Testis (tissue), 3 donors: ENCODE measurements around the gene CEP68. TPM values are rescaled to one million over a fixed set of nuclear protein-coding genes. Genes with fewer than 3 reads are reported as not detected.

Source experiments
- DNase-seq: peaks from one replicate; pipeline ENCODE4 v3.0.0-alpha.2; 2019
- H3K27ac ChIP-seq, 2 donors: fragments of 200-600 bp; sonication (generic); one replicate each; pipeline ENCODE4 v1.5.1; 2019
- H3K27me3 ChIP-seq: fragments of 200-600 bp; sonication (generic); one replicate; pipeline ENCODE4 v1.5.1; 2019
- H3K36me3 ChIP-seq: fragments of 200-600 bp; sonication (generic); one replicate; pipeline ENCODE4 v1.5.1; 2017; ENCODE audit warnings: low read depth; ENCODE audit errors: missing control alignments
- H3K4me1 ChIP-seq: fragments of 200-600 bp; sonication (generic); one replicate; pipeline ENCODE4 v1.5.1; 2019
- H3K4me3 ChIP-seq, 2 donors: fragments of 200-600 bp; sonication (generic); one replicate each; pipeline ENCODE4 v1.5.1; 2017 to 2019
- H3K9me3 ChIP-seq: fragments of 200-600 bp; sonication (generic); one replicate; pipeline ENCODE4 v1.5.1; 2017
- CTCF ChIP-seq, 3 experiments: fragments of 450-650 bp in 2 of 3; fragments of 200-600 bp in 1 of 3; sonication (generic) in 1 of 3; IDR thresholded peaks; one replicate each; pipeline ENCODE4 v1.5.1; 2016 to 2019; ENCODE audit warnings: antibody characterized with exemption in 3 of 3, mild to moderate bottlenecking in 2 of 3, moderate library complexity in 1 of 3
- POLR2A ChIP-seq: fragments of 450-650 bp; IDR thresholded peaks from one replicate; pipeline ENCODE4 v1.6.1; 2017; ENCODE audit warnings: antibody characterized with exemption, mild to moderate bottlenecking, moderate library complexity
- WGBS, 2 donors: methylation state at CpG; one replicate each; pipeline ENCODE4 v1.1.5; 2018; 5-methylcytosine and 5-hydroxymethylcytosine counted together
- intact Hi-C: fragments of 100-400 bp; cut with DNase I; formaldehyde crosslinking; loops from one replicate; pipeline ENCODE4 v1.15.1; 2023; ENCODE audit warnings: low total_unique reads
- polyA plus RNA-seq: library from polyadenylated mRNA; stranded (reverse); fragments of 350-450 nt; fragmentation: Illumina TruSeq; extraction: RNeasy Lipid Tissue Mini Kit (QIAGEN cat#74804); gene quantifications from one replicate; pipeline ENCODE4 v1.2.3, GENCODE V29; 2014; ENCODE audit warnings: low read depth, low replicate concordance; ENCODE audit not compliant: insufficient read depth
- total RNA-seq, 2 donors: library from RNA; depleted of rRNA; stranded (reverse); fragments of >200 nt; gene quantifications; one replicate each; pipeline ENCODE4 v1.2.3, GENCODE V29; 2016

CEP68 gene
- total and polyA plus RNA-seq, 3 donors from 2014 or later: 13.3 to 28.2 (median 25.9) TPM

DNA sequence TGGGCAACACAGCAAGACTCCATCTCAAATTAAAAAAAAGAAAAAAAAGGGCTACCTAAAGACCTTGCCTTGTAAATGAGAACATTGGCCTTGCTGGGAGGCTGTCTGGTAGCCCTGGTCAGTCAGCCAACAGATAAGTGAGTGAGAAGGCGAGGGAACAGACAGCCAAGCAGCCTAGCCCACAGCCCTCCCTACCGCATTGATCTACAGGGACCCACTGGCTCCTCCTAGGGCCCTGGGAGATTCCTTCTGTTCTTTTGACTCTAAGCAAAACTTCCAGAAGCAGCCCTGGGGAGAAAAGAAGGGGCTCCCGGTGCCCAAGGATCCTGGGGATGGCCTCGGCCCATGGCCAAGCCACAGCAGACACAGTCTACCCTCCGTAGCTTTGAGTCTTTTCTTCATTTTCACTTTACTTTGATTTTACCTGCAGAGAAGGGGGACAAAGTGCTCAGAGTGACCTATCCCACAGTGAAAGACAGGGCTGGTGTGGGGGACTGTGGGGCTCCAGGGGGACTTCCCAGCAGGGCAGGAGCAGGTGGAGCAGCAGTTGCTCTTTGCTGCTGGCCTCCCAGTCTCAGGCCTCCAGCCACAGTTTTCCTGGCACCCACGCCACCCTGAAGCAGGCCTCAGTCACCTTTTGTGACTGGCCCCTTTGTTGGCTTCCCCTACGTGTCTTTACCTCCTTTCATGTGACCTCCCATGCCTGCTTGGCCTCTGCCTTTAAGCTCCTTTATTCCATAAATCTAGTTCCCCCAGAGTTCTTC lies 5.1 kb downstream of the CEP68 start:
- no peak overlapping the region for H3K27ac ChIP-seq
- H3K9me3 ChIP-seq: no peaks in the 10 kb centered on the region
- intact Hi-C loops: loop anchor here (10.0 kb wide), 1 partner anchor 103 kb away; no protein-coding TSS in a partner anchor
- TF ChIP-seq POLR2A (no peak), CTCF (IDR thresholded peaks at IDR 0.05) (no peak)
- no peaks in the 10 kb centered on the region for H3K27me3 ChIP-seq
- no peaks in the 10 kb centered on the region for H3K36me3 ChIP-seq
- H3K4me3 ChIP-seq: no peak overlapping the region
- WGBS, 2 donors: 48 to 57% methylated on average over 7 of the region's 7 CpGs
- peaks cover 33% of the 10 kb centered on the region for H3K4me1 ChIP-seq
- DNase-seq: peak; percentile 53

DNA sequence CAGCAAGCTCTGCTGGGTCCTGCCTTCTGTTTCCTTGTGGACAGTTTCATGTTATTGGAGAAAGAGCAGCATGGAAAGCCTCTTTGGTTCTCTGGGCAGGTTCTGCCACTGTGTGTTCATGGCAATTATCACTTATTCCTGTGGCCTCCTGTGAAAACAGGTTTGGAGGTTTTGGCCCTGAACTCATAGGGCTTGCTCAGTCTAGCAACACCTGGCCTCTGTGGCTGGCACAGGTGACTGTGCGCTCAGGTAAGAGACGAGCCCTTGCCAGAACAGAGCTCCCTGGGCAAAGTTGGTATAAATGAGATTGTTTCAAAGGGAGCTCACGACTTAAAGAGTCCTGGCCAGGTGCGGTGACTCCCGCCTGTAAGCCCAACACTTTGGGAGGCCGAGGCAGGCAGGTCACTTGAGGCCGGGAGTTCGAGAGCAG lies 5.7 kb downstream of the CEP68 start:
- no peak for DNase-seq
- no peak overlapping the region for H3K27ac ChIP-seq
- no peaks in the 10 kb centered on the region for H3K36me3 ChIP-seq
- TF ChIP-seq CTCF (IDR thresholded peaks at IDR 0.05) (no peak), POLR2A (no peak)
- H3K4me1 ChIP-seq: peaks cover 33% of the 10 kb centered on the region
- intact Hi-C loops: loop anchor here (10.0 kb wide), 1 partner anchor 103 kb away; no protein-coding TSS in a partner anchor
- 94 to 96% methylated on average over 5 to 8 of the region's 8 CpGs for WGBS, 2 donors
- H3K27me3 ChIP-seq: no peaks in the 10 kb centered on the region
- no peaks in the 10 kb centered on the region for H3K9me3 ChIP-seq
- H3K4me3 ChIP-seq: no peak overlapping the region

DNA sequence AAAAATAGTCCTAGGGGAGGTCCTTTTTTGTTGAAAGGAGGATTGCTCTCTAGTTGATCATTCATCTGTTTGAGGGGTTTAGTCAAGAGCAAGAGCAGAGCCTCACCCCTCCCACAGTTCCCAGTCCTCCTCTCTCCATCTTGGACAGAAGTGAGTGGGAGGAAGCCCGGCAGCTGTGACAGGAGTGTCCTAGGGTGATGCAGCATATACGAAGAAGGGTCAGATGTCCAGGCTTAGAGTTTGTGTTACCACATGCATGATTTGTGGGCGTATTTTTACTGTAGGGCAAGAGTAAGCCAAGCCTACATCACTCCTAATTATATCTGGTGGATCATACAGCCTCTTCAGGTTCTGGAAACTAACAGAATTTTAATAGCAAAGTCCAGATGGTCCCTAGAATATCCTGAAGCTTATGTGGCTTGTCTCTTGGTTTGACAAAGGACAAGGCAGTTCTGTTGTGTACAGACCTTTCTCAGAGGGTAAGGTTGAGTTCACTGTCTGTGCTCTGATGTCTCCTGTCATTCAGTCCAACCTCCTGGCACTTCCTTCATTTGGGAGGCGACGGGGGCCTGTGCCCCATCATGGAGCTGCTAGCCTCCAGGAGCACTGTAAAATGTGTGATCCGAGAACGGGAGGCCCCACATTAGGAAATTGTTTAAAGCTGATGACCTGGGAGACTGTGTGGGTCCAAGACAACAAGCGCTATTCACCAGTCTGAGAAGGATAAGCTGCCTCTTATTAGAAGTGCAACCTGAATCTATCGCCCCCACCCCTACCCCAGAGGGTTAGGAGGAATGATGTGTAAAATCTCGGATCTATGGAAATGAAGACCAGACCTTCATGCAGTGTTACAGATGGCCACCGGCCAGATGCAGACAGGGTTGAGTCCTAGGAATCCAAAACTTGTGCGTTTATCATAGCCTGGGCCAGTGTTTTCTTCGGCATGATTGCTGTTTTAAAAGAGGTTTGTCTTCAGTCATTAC lies 6.9 kb downstream of the CEP68 start:
- Histone ChIP-seq H3K36me3 (no peaks in the 10 kb centered on the region), H3K27me3 (no peaks in the 10 kb centered on the region), H3K4me3 (no peak overlapping the region), H3K9me3 (no peaks in the 10 kb centered on the region), H3K27ac (no peak overlapping the region), H3K4me1 (peaks cover 30% of the 10 kb centered on the region)
- DNase-seq: peak; percentile 10
- TF ChIP-seq CTCF (IDR thresholded peaks at IDR 0.05) (no peak), POLR2A (no peak)
- WGBS, 2 donors: 60 to 69% methylated on average over 11 to 13 of the region's 13 CpGs
- intact Hi-C loops: loop anchor here (10.0 kb wide), 1 partner anchor 102 kb away; no protein-coding TSS in a partner anchor

DNA sequence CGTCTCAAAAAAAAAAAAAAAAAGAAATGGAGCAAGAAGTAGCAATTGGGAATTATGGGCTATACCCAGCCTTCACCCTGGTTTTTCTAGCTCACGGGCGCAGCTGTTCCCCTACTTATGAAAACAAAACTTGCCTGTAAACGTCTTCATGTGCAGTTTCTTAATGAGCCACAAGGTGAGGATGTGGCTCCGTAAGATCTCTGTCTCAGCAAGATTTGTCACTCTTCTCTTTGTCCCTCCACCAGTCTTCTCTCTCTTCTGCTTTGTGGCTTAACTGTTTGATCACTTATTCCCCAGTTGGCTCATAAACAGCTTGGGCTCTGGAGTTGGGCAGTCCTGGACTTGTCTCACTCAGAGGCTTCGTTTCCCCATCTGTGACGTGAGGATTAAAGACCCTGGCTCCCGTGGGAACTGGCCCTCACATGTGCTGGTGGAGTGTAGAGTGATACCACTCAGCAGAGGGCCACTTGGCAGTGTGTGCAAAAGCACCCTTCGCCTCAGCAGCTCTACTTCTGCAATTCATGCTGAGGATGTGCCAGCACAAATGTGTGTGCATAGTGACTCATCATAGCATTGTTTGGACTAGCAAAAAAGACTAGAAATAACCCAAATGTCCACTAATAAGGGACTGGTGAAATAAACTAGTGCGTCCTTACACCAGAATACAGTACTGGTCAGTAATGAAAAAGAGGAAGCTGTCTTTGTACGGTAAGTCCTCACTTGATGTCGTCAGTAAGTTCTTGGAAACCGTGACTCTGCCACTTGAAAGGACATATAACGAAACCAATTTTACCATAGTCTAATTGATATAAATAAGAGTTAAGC lies 8.7 kb downstream of the CEP68 start:
- DNase-seq: peak; percentile 53
- Histone ChIP-seq H3K36me3 (no peaks in the 10 kb centered on the region), H3K27me3 (no peaks in the 10 kb centered on the region), H3K27ac (peak overlapping the region; percentile 25 to 31), H3K4me3 (no peak overlapping the region), H3K4me1 (peaks cover 41% of the 10 kb centered on the region), H3K9me3 (no peaks in the 10 kb centered on the region)
- intact Hi-C loops: loop anchor here (10.0 kb wide), 1 partner anchor 100 kb away; no protein-coding TSS in a partner anchor
- 54 to 60% methylated on average over 14 of the region's 14 CpGs for whole genome bisulfite sequencing, 2 donors
- TF ChIP-seq CTCF (IDR thresholded peaks at IDR 0.05): peak; percentile 77 to 92 (median 77)
- no peak for TF ChIP-seq POLR2A
